OCI-LY3 (cell line): ENCODE data around the gene SOS2.
"Not testable (repeated sequence)": the region's sequence is repeated elsewhere in the genome, so short reads cannot be mapped to it uniquely, and the experiment has no call there.

Experiments used
- H2AFZ ChIP-seq: fragments of 200-600, 300-600 bp; shearing (Covaris generic); 2 replicates; pipeline ENCODE4 v1.6.0; 2014; ENCODE audit warnings: antibody characterized with exemption, low read depth, low read length
- H3K27ac ChIP-seq: fragments of 200-600, 300-600 bp; sonication (generic); 2 replicates; pipeline ENCODE4 v1.5.1; 2014; ENCODE audit warnings: mild to moderate bottlenecking, low read length, moderate library complexity, mixed read lengths
- H3K27me3 ChIP-seq: fragments of 200-600, 300-600 bp; sonication (generic); 2 replicates; pipeline ENCODE4 v1.6.1; 2014; ENCODE audit warnings: low read depth, low read length, mixed read lengths
- H3K36me3 ChIP-seq: fragments of 200-600, 300-600 bp; sonication (generic); replicated peaks from 2 replicates; pipeline ENCODE3; 2014; ENCODE audit warnings: low read depth, low read length, mixed read lengths
- H3K4me1 ChIP-seq: fragments of 300-600, 200-600 bp; sonication (generic); 2 replicates; pipeline ENCODE4 v1.6.1; 2014; ENCODE audit warnings: low read length, mixed read lengths
- H3K4me2 ChIP-seq: fragments of 200-600, 300-600 bp; sonication (generic); 2 replicates; pipeline ENCODE4 v1.6.1; 2014; ENCODE audit warnings: low read length, mixed read lengths
- H3K4me3 ChIP-seq: fragments of 300-600, 200-600 bp; sonication (generic); 2 replicates; pipeline ENCODE4 v1.5.1; 2014; ENCODE audit warnings: antibody characterized with exemption, mild to moderate bottlenecking, low read length, moderate library complexity
- H3K79me2 ChIP-seq: fragments of 300-600, 200-600 bp; shearing (Covaris generic); 2 replicates; pipeline ENCODE4 v1.6.1; 2014; ENCODE audit warnings: mild to moderate bottlenecking, low read length, mixed read lengths
- H3K9ac ChIP-seq: fragments of 300-600, 200-600 bp; shearing (Covaris generic); 2 replicates; pipeline ENCODE4 v1.6.0; 2014; ENCODE audit warnings: mild to moderate bottlenecking, low read length, moderate library complexity
- H3K9me3 ChIP-seq: fragments of 200-600, 300-600 bp; shearing (Covaris generic); 2 replicates; pipeline ENCODE4 v1.6.1; 2014; ENCODE audit warnings: low read length, mixed read lengths; ENCODE audit not compliant: insufficient read depth
- H4K20me1 ChIP-seq: fragments of 200-600, 300-600 bp; sonication (generic); 2 replicates; pipeline ENCODE4 v1.6.1; 2016; ENCODE audit warnings: low read length, mixed read lengths; ENCODE audit not compliant: insufficient read depth
- EZH2phosphoT487 ChIP-seq: fragments of 200-600 bp; shearing (Covaris generic); IDR thresholded peaks from 2 replicates; pipeline ENCODE4 v1.6.1; 2018; ENCODE audit warnings: antibody characterized with exemption, mixed run types, low read depth
- TF ChIP-seq, protein P1 (sequence below): fragments of 200-600, 300-600 bp; sonication (generic); IDR thresholded peaks from 2 replicates; pipeline ENCODE4 v1.5.1; 2014; ENCODE audit warnings: antibody characterized with exemption, low read length, low read depth

Gene SOS2

DNA sequence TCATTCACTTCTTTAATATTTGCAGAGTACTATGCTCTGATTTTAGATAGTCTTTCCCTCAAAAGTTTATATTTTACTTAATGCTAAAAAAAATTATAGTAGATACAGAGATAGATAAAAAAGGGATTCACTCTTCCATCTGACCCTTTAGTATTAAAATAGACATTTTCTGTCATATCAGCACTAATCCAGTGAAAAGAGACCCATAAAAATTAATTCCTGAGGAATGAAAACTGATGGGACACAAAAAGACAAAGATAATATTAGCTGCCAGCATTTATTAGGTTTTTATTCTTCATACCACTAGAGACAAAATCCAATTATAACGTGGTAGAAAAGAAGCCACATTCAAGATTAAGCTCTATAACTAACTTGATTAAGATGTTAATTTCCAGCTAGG, 45.3 kb downstream of the SOS2 start:
- Histone ChIP-seq H3K27me3 (no peaks in the 10 kb centered on the region), H2AFZ (no peak overlapping the region), H3K9ac (no peak overlapping the region), H3K9me3 (no peaks in the 10 kb centered on the region), H3K4me1 (no peaks in the 10 kb centered on the region), H4K20me1 (no peaks in the 10 kb centered on the region), H3K36me3 (no peaks in the 10 kb centered on the region), H3K4me2 (no peak overlapping the region), H3K27ac (no peak overlapping the region), H3K4me3 (no peak overlapping the region), H3K79me2 (no peaks in the 10 kb centered on the region)
- TF ChIP-seq, protein P1, sequence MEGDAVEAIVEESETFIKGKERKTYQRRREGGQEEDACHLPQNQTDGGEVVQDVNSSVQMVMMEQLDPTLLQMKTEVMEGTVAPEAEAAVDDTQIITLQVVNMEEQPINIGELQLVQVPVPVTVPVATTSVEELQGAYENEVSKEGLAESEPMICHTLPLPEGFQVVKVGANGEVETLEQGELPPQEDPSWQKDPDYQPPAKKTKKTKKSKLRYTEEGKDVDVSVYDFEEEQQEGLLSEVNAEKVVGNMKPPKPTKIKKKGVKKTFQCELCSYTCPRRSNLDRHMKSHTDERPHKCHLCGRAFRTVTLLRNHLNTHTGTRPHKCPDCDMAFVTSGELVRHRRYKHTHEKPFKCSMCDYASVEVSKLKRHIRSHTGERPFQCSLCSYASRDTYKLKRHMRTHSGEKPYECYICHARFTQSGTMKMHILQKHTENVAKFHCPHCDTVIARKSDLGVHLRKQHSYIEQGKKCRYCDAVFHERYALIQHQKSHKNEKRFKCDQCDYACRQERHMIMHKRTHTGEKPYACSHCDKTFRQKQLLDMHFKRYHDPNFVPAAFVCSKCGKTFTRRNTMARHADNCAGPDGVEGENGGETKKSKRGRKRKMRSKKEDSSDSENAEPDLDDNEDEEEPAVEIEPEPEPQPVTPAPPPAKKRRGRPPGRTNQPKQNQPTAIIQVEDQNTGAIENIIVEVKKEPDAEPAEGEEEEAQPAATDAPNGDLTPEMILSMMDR = no peak
- TF ChIP-seq EZH2phosphoT487 = no peak

DNA sequence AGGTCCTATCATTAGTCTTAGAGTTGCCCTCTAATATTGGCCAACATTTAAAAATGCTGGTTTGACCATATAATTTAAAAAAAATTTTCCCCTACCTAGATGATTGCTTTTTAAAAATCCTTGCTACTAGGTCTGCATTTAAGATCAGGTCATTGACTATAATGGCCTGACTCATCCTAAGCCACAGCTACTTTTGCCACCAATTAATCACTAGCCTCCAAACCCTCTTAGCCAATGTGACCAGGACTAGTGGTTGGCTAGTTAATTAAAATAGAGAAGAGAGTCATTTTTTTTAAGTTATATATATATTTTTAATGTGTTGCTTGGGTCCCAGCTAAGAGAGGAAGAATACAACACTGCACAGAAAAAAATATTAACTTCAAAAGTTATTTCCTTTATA, 57.5 kb downstream of the SOS2 start:
- TF ChIP-seq, protein P1 = no peak
- TF ChIP-seq EZH2phosphoT487 = no peak
- H3K27ac ChIP-seq = no peak overlapping the region
- H4K20me1 ChIP-seq = no peaks in the 10 kb centered on the region
- no peaks in the 10 kb centered on the region for H3K4me1 ChIP-seq
- no peaks in the 10 kb centered on the region for H3K79me2 ChIP-seq
- H3K9me3 ChIP-seq = no peaks in the 10 kb centered on the region
- H3K4me2 ChIP-seq = no peak overlapping the region
- no peak overlapping the region for H3K9ac ChIP-seq
- H2AFZ ChIP-seq = no peak overlapping the region
- no peak overlapping the region for H3K4me3 ChIP-seq
- no peaks in the 10 kb centered on the region for H3K27me3 ChIP-seq
- H3K36me3 ChIP-seq = no peaks in the 10 kb centered on the region

DNA sequence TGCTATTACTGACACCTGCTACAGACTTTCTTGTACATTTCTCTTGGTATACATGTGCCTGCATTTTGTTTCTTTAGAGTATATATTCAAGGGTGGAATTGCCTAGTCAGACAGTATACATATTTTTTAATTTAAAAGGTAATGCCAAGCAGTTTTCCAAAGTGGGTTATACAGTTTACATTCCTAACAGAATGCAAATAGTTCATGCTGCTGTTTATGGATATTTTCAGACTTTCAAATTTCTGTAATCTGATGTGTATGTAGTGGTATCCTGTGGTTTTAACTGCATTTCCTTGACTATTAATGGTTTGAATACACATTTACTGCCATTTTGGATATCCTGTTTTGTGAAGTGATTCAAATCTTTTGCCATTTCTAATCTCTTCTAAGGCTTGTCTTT, 59.5 kb downstream of the SOS2 start:
- no peak for TF ChIP-seq EZH2phosphoT487
- TF ChIP-seq, protein P1 = no peak
- Histone ChIP-seq H3K79me2 (no peaks in the 10 kb centered on the region), H2AFZ (no peak overlapping the region), H3K9me3 (no peaks in the 10 kb centered on the region), H3K27me3 (no peaks in the 10 kb centered on the region), H3K4me1 (no peaks in the 10 kb centered on the region), H4K20me1 (no peaks in the 10 kb centered on the region), H3K9ac (no peak overlapping the region), H3K4me3 (no peak overlapping the region), H3K4me2 (no peak overlapping the region), H3K27ac (no peak overlapping the region), H3K36me3 (no peaks in the 10 kb centered on the region)

DNA sequence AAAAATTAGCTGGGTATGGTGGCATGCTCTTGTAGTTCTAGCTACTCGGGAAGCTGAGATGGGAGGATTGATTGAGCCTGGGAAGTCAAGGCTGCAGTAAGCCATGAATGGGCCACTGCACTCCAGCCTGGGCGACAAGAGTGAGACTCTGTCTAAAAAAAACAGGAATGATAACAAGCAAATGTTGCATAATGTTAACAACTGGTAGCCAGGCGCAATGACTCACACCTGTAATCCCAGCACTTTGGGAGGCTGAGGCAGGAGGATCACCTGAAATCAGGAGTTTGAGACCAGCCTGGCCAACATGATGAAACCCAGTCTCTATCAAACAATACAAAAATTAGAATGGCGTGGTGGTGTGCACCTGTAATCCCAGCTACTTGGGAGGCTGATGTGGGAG, 64.0 kb downstream of the SOS2 start:
- not testable (repeated sequence) for H3K4me1 ChIP-seq, H3K36me3 ChIP-seq, H3K9ac ChIP-seq, H3K27me3 ChIP-seq, H3K4me2 ChIP-seq, H4K20me1 ChIP-seq, H3K9me3 ChIP-seq, H3K79me2 ChIP-seq, H3K4me3 ChIP-seq, H2AFZ ChIP-seq, H3K27ac ChIP-seq

DNA sequence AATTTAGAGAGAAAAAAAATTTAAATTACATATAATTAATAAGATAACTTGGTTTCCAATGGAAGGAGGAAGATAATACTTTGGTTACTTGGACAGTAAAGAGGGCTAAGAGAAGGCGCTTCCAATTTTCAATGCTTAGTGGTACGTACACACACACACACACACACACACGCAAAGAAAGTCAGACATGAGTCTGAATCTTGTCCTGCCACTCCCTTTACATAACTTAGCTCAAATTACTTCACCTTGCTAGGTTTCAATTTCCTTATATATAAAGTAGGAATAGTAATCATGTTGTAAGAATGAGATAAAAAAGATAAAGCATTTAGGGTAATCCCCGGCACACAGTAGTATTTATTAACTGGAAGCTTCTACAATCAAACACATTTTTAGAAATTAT, 75.3 kb downstream of the SOS2 start:
- no peak overlapping the region for H3K9ac ChIP-seq
- no peaks in the 10 kb centered on the region for H3K9me3 ChIP-seq
- no peak overlapping the region for H3K27ac ChIP-seq
- H4K20me1 ChIP-seq = no peaks in the 10 kb centered on the region
- no peak overlapping the region for H3K4me2 ChIP-seq
- H3K4me1 ChIP-seq = no peaks in the 10 kb centered on the region
- no peaks in the 10 kb centered on the region for H3K79me2 ChIP-seq
- no peak overlapping the region for H3K4me3 ChIP-seq
- TF ChIP-seq, protein P1 = no peak
- no peak for TF ChIP-seq EZH2phosphoT487
- H2AFZ ChIP-seq = no peak overlapping the region
- H3K27me3 ChIP-seq = no peaks in the 10 kb centered on the region
- peaks cover 8% of the 10 kb centered on the region for H3K36me3 ChIP-seq
